Activated T-cell treated with anti-CD3 and anti-CD28 coated beads for 48 hours (primary cell): ENCODE measurements around the gene PTPRE.

Experiments
- DNase-seq: peaks from one replicate; pipeline ENCODE4 v3.0.0-alpha.2; 2020; ENCODE audit warnings: low read depth

The PTPRE gene

GRCh38 chr10:127906548-127907377 is at the start of gene PTPRE:
PTPRE (plus strand) TSS chr10:127907103; CDS start chr10:128040882, 133,779 bp downstream.
- DNase-seq, result peak; percentile 78

GRCh38 chr10:127860592-127860991 is 46.3 kb upstream of the PTPRE start:
- DNase-seq, result no peak

GRCh38 chr10:127863231-127863825 is 43.6 kb upstream of the PTPRE start:
- no peak for DNase-seq

- no peak for DNase-seq
These were observed 40.5 kb upstream of the PTPRE start for GRCh38 chr10:127866276-127867013.

GRCh38 chr10:127867805-127868204 is 39.1 kb upstream of the PTPRE start:
- no peak for DNase-seq

- no peak for DNase-seq
These were observed 37.6 kb upstream of the PTPRE start for GRCh38 chr10:127869329-127869728.

- DNase-seq, result no peak
These were observed 35.3 kb upstream of the PTPRE start for GRCh38 chr10:127871631-127872010.

- DNase-seq, result no peak
These were observed 34.7 kb upstream of the PTPRE start for GRCh38 chr10:127872011-127872761.

GRCh38 chr10:127872871-127873600 is 33.9 kb upstream of the PTPRE start:
- no peak for DNase-seq

GRCh38 chr10:127873901-127874470 is 32.9 kb upstream of the PTPRE start:
- no peak for DNase-seq

- no peak for DNase-seq
These were observed 32.0 kb upstream of the PTPRE start for GRCh38 chr10:127874671-127875448.

- no peak for DNase-seq
These were observed 31.5 kb upstream of the PTPRE start for GRCh38 chr10:127875449-127875765.

GRCh38 chr10:127875916-127876315 is 31.0 kb upstream of the PTPRE start:
- no peak for DNase-seq

GRCh38 chr10:127877116-127877515 is 29.8 kb upstream of the PTPRE start:
- no peak for DNase-seq

- no peak for DNase-seq
These were observed 29.2 kb upstream of the PTPRE start for GRCh38 chr10:127877699-127878098.

GRCh38 chr10:127878475-127879055 is 28.3 kb upstream of the PTPRE start:
- DNase-seq, result no peak

- DNase-seq, result no peak
These were observed 26.3 kb upstream of the PTPRE start for GRCh38 chr10:127880557-127880956.

- no peak for DNase-seq
These were observed 25.6 kb upstream of the PTPRE start for GRCh38 chr10:127881262-127881661.

- DNase-seq, result no peak
These were observed 24.5 kb upstream of the PTPRE start for GRCh38 chr10:127882391-127882790.

GRCh38 chr10:127882801-127883459 is 24.0 kb upstream of the PTPRE start:
- no peak for DNase-seq
